Common myeloid progenitor, CD34-positive (primary cell): ENCODE data around the gene SPEM3.

ENCODE experiments used
- CTCF ChIA-PET: fragments of 350-600 bp; sonication (Branson Sonifier 250); formaldehyde crosslinking; loops from one replicate; lab custom pipeline; 2021; ENCODE audit warnings: antibody characterized with exemption; lab: Charles Lee
- POLR2A ChIA-PET: fragments of 350-600 bp; sonication (Branson Sonifier 250); formaldehyde crosslinking; loops from one replicate; lab custom pipeline; 2021; ENCODE audit warnings: antibody characterized with exemption; lab: Charles Lee
- DNase-seq, 3 donors: peaks; one replicate each; pipeline versions ENCODE4 v3.0.0 to v3.0.0-alpha.2; 2013
- H3K27ac ChIP-seq, 2 experiments: 1 replicate in 1 of 2; 2 replicates in 1 of 2; pipeline ENCODE4 v1.7.0; 2013; ENCODE audit warnings: inconsistent platforms in 2 of 2, low read length in 2 of 2, mild to moderate bottlenecking in 2 of 2, low read depth in 1 of 2, moderate library complexity in 1 of 2; ENCODE audit not compliant: severe bottlenecking in 2 of 2, insufficient read depth in 1 of 2, poor library complexity in 1 of 2
- H3K27me3 ChIP-seq, 5 experiments: replicated peaks in 2 of 5; 1 replicate in 3 of 5; 2 replicates in 2 of 5; pipeline versions ENCODE4 v1.6.1 to v1.7.0; 2013; ENCODE audit warnings: low read length in 4 of 5, mild to moderate bottlenecking in 2 of 5, moderate library complexity in 2 of 5, inconsistent platforms in 1 of 5; ENCODE audit not compliant: insufficient read depth in 5 of 5, control insufficient read depth in 4 of 5
- H3K36me3 ChIP-seq, 4 experiments: 1 replicate in 2 of 4; 2 replicates in 2 of 4; pipeline versions ENCODE4 v1.6.1 to v1.7.0; 2013; ENCODE audit warnings: low read length in 3 of 4, control low read depth in 1 of 4, mild to moderate bottlenecking in 1 of 4; ENCODE audit not compliant: control insufficient read depth in 4 of 4, insufficient read depth in 4 of 4
- H3K4me1 ChIP-seq, 4 experiments: 1 replicate in 3 of 4; 2 replicates in 1 of 4; pipeline versions ENCODE4 v1.6.1 to v1.7.1; 2013; ENCODE audit warnings: low read length in 3 of 4, mild to moderate bottlenecking in 3 of 4, control low read depth in 1 of 4, inconsistent platforms in 1 of 4, moderate library complexity in 1 of 4; ENCODE audit not compliant: control insufficient read depth in 4 of 4, insufficient read depth in 4 of 4; ENCODE audit errors: control extremely low read depth in 1 of 4
- H3K4me3 ChIP-seq, 7 experiments: 1 replicate in 4 of 7; 2 replicates in 3 of 7; pipeline versions ENCODE4 v1.5.1 to v1.7.0; 2013; ENCODE audit warnings: mild to moderate bottlenecking in 7 of 7, low read length in 6 of 7, moderate library complexity in 6 of 7, inconsistent platforms in 2 of 7, low read depth in 2 of 7, control low read depth in 1 of 7; ENCODE audit not compliant: insufficient read depth in 4 of 7, control insufficient read depth in 1 of 7; ENCODE audit errors: extremely low read depth in 1 of 7
- H3K9me3 ChIP-seq, 5 experiments: 1 replicate in 4 of 5; 2 replicates in 1 of 5; pipeline versions ENCODE4 v1.6.1 to v1.7.1; 2013; ENCODE audit warnings: low read length in 4 of 5, mild to moderate bottlenecking in 2 of 5, inconsistent platforms in 1 of 5, low read depth in 1 of 5, moderate library complexity in 1 of 5; ENCODE audit not compliant: control insufficient read depth in 4 of 5, insufficient read depth in 2 of 5; ENCODE audit errors: control extremely low read depth in 1 of 5
- whole genome bisulfite sequencing: methylation state at CpG from one replicate; pipeline ENCODE4 v1.1.5; 2013; ENCODE audit not compliant: insufficient coverage; 5-methylcytosine and 5-hydroxymethylcytosine counted together

Gene SPEM3

GRCh38 chr17:7417056-7417655, 11.5 kb upstream of the SPEM3 start:
- Histone ChIP-seq H3K4me3 (no peak overlapping the region), H3K36me3 (peaks cover 0 to 4% (median 2%) of the 10 kb centered on the region in 4 experiments), H3K27me3 (no peaks in the 10 kb centered on the region), H3K9me3 (no peaks in the 10 kb centered on the region), H3K4me1 (no peaks in the 10 kb centered on the region), H3K27ac (no peak overlapping the region)
- 96% methylated on average over 38 of the region's 54 CpGs for WGBS
- ChIA-PET POLR2A (no interaction called here), CTCF (interaction anchor here (1.4 kb wide), 1 partner anchor 19 kb away, joined by 4 read pairs; no protein-coding TSS in a partner anchor)
- DNase-seq, result no peak

- no peak for DNase-seq
- POLR2A ChIA-PET, result no interaction called here
- Histone ChIP-seq H3K36me3 (peaks cover 0 to 4% (median 2%) of the 10 kb centered on the region in 4 experiments), H3K4me1 (no peaks in the 10 kb centered on the region), H3K27ac (no peak overlapping the region), H3K4me3 (no peak overlapping the region), H3K27me3 (no peaks in the 10 kb centered on the region), H3K9me3 (no peaks in the 10 kb centered on the region)
- CTCF ChIA-PET, result interaction anchor here (0.8 kb wide), 1 partner anchor 58 kb away, joined by 3 read pairs; no protein-coding TSS in a partner anchor
- 88% methylated on average over 10 of the region's 18 CpGs for WGBS
Observed at GRCh38 chr17:7418472-7419152, 10.0 kb upstream of the SPEM3 start.

GRCh38 chr17:7419819-7420610, 8.6 kb upstream of the SPEM3 start, which contains the start of gene SPEM1:
TSS of gene SPEM1 (plus strand) at chr17:7420324. CDS start at chr17:7420385, 61 bp downstream.
- ChIA-PET POLR2A (no interaction called here), CTCF (interaction anchor here (0.6 kb wide), 1 partner anchor 29 kb away, joined by 3 read pairs; no protein-coding TSS in a partner anchor)
- 97% methylated on average over 15 of the region's 17 CpGs for WGBS
- no peak for DNase-seq
- H3K4me3 ChIP-seq, result no peak within 1 kb of the TSS
- no peak within 1 kb of the TSS for H3K27ac ChIP-seq
- peaks cover 0 to 2% (median 1%) of the 10 kb centered on the region in 4 experiments for H3K36me3 ChIP-seq
- no peaks in the 10 kb centered on the region for H3K9me3 ChIP-seq
- H3K27me3 ChIP-seq, result no peaks in the 10 kb centered on the region
- H3K4me1 ChIP-seq, result no peaks in the 10 kb centered on the region

- CTCF ChIA-PET, result no interaction called here
- peaks cover 0 to 2% (median under 1%) of the 10 kb centered on the region in 4 experiments for H3K36me3 ChIP-seq
- no peak overlapping the region for H3K27ac ChIP-seq
- POLR2A ChIA-PET, result no interaction called here
- H3K4me1 ChIP-seq, result no peaks in the 10 kb centered on the region
- no peaks in the 10 kb centered on the region for H3K27me3 ChIP-seq
- over 99% methylated on average over 13 of the region's 16 CpGs for WGBS
- H3K9me3 ChIP-seq, result no peaks in the 10 kb centered on the region
- no peak overlapping the region for H3K4me3 ChIP-seq
- no peak for DNase-seq
Observed at GRCh38 chr17:7421186-7421585, 7.5 kb upstream of the SPEM3 start.

GRCh38 chr17:7423679-7424078, 5.0 kb upstream of the SPEM3 start:
- Histone ChIP-seq H3K27ac (no peak overlapping the region), H3K4me1 (no peaks in the 10 kb centered on the region), H3K9me3 (no peaks in the 10 kb centered on the region), H3K27me3 (no peaks in the 10 kb centered on the region), H3K36me3 (no peaks in the 10 kb centered on the region), H3K4me3 (no peak overlapping the region)
- POLR2A ChIA-PET, result no interaction called here
- CTCF ChIA-PET, result interaction anchor here (1.2 to 2.0 kb wide), 2 partner anchors 9 to 13 kb away, joined by 3 to 5 read pairs; no protein-coding TSS in a partner anchor
- DNase-seq, result no peak
- WGBS, result 100% methylated on average over 4 of the region's 4 CpGs

GRCh38 chr17:7425316-7425715, 3.3 kb upstream of the SPEM3 start, which contains the start of gene SPEM2:
TSS of gene SPEM2 (plus strand) at chr17:7425616. CDS start at chr17:7425689, 73 bp downstream.
- POLR2A ChIA-PET, result no interaction called here
- WGBS, result 86% methylated on average over 7 of the region's 7 CpGs

More at GRCh38 chr17:7425316-7425715, 3.3 kb upstream of the SPEM3 start, which contains the start of gene SPEM2:
- no peaks in the 10 kb centered on the region for H3K4me1 ChIP-seq
- H3K9me3 ChIP-seq, result no peaks in the 10 kb centered on the region
- DNase-seq, result peak in 2 of 3 donors; percentile 24 to 39
- no peak within 1 kb of the TSS for H3K4me3 ChIP-seq
- no peaks in the 10 kb centered on the region for H3K27me3 ChIP-seq
- no peak within 1 kb of the TSS for H3K27ac ChIP-seq
- H3K36me3 ChIP-seq, result no peaks in the 10 kb centered on the region
- CTCF ChIA-PET, result interaction anchor here (0.7 to 1.9 kb wide), 5 partner anchors 11 to 72 kb away, joined by 3 to 12 read pairs (median 3); partner anchors contain the start of gene TMEM102
